Ishikawa (cell line): ENCODE data around the gene NPAT.

Source experiments
- CEBPB ChIP-seq: IDR thresholded peaks from 2 replicates; pipeline ENCODE4 v1.6.1; 2012
- CREB1 ChIP-seq: IDR thresholded peaks from 2 replicates; pipeline ENCODE4 v1.6.1; 2012; ENCODE audit warnings: low read depth
- EGR1 ChIP-seq: IDR thresholded peaks from 2 replicates; pipeline ENCODE4 v1.6.1; 2012
- EP300 ChIP-seq: IDR thresholded peaks from 2 replicates; pipeline ENCODE4 v1.6.1; 2012; ENCODE audit warnings: borderline replicate concordance
- FOXM1 ChIP-seq: IDR thresholded peaks from 2 replicates; pipeline ENCODE4 v1.6.1; 2012; ENCODE audit warnings: low read depth, borderline replicate concordance
- NFIC ChIP-seq: IDR thresholded peaks from 2 replicates; pipeline ENCODE4 v1.6.1; 2012
- RAD21 ChIP-seq: IDR thresholded peaks from 2 replicates; pipeline ENCODE4 v1.6.1; 2012; ENCODE audit warnings: low read depth
- TAF1 ChIP-seq: IDR thresholded peaks from 2 replicates; pipeline ENCODE4 v1.6.1; 2012; ENCODE audit warnings: low read depth, mild to moderate bottlenecking
- TCF12 ChIP-seq: IDR thresholded peaks from 2 replicates; pipeline ENCODE4 v1.6.1; 2012; ENCODE audit warnings: low read depth
- TEAD4 ChIP-seq: IDR thresholded peaks from 2 replicates; pipeline ENCODE4 v1.6.1; 2012
- USF1 ChIP-seq: IDR thresholded peaks from 2 replicates; pipeline ENCODE4 v1.6.1; 2012
- YY1 ChIP-seq: IDR thresholded peaks from 2 replicates; pipeline ENCODE4 v1.6.1; 2012; ENCODE audit warnings: low read depth
- ZBTB7A ChIP-seq: IDR thresholded peaks from 2 replicates; pipeline ENCODE4 v1.6.1; 2012; ENCODE audit warnings: low read depth
- TF ChIP-seq, protein P1 (sequence below): IDR thresholded peaks from 2 replicates; pipeline ENCODE4 v1.6.1; 2012
- TF ChIP-seq, protein P2 (sequence below): IDR thresholded peaks from 2 replicates; pipeline ENCODE4 v1.6.1; 2012; ENCODE audit warnings: low read depth, mild to moderate bottlenecking

The NPAT gene

GRCh38 chr11:108218455-108218854, 4.0 kb downstream of the NPAT start:
- TF ChIP-seq CREB1 (no peak), YY1 (no peak), ZBTB7A (no peak), USF1 (no peak), CEBPB (no peak), TCF12 (no peak), EGR1 (no peak)
- TF ChIP-seq, protein P1, sequence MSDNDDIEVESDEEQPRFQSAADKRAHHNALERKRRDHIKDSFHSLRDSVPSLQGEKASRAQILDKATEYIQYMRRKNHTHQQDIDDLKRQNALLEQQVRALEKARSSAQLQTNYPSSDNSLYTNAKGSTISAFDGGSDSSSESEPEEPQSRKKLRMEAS: no peak

DNA sequence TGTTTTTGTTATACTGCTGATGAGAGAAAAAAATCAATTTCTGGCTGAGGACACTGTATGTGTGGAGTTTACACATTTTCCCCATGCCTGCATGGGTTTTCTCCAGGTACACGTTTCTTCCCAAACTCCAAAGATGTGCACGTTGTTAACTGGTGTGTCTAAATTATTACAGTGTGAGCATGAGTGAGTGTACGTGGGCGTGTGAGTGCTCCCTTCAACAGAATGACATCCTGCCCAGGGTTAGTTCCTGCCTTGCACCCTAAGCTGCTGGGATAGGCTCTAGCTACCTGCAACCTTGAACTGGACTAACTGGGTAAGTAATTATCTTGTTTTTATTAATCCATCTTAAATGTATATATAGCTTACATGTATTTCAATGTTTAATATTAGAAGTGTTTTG, 5.5 kb downstream of the NPAT start:
- TF ChIP-seq USF1 (no peak), TAF1 (no peak), FOXM1 (no peak), TCF12 (no peak), EP300 (no peak), EGR1 (no peak), TEAD4 (no peak)

DNA sequence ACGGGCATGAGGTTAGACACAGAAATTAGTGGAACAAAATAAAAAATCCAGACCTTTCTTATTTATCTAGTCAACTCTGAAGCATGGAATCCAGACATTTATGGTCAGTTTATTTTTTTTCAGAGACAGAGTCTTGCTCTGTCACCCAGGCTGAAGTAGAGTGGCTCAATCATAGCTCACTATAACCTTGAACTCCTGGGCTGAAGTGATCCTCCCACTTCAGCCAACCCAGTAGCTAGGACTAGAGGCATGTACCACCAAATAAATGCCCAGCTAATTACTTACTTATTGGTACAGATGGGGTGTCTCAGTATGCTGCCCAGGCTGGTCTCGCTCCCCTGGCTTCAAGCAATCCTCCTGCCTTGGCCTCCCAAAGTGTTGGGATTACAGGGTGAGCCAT, 8.7 kb downstream of the NPAT start:
- TF ChIP-seq TAF1 (no peak), ZBTB7A (no peak), YY1 (no peak), EGR1 (no peak), USF1 (no peak), RAD21 (no peak), TCF12 (no peak), NFIC (no peak), CREB1 (no peak), TEAD4 (no peak), EP300 (no peak), FOXM1 (no peak), CEBPB (no peak)
- TF ChIP-seq, protein P2, sequence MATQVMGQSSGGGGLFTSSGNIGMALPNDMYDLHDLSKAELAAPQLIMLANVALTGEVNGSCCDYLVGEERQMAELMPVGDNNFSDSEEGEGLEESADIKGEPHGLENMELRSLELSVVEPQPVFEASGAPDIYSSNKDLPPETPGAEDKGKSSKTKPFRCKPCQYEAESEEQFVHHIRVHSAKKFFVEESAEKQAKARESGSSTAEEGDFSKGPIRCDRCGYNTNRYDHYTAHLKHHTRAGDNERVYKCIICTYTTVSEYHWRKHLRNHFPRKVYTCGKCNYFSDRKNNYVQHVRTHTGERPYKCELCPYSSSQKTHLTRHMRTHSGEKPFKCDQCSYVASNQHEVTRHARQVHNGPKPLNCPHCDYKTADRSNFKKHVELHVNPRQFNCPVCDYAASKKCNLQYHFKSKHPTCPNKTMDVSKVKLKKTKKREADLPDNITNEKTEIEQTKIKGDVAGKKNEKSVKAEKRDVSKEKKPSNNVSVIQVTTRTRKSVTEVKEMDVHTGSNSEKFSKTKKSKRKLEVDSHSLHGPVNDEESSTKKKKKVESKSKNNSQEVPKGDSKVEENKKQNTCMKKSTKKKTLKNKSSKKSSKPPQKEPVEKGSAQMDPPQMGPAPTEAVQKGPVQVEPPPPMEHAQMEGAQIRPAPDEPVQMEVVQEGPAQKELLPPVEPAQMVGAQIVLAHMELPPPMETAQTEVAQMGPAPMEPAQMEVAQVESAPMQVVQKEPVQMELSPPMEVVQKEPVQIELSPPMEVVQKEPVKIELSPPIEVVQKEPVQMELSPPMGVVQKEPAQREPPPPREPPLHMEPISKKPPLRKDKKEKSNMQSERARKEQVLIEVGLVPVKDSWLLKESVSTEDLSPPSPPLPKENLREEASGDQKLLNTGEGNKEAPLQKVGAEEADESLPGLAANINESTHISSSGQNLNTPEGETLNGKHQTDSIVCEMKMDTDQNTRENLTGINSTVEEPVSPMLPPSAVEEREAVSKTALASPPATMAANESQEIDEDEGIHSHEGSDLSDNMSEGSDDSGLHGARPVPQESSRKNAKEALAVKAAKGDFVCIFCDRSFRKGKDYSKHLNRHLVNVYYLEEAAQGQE: no peak
- TF ChIP-seq, protein P1: no peak

GRCh38 chr11:108210441-108210840, 12.0 kb downstream of the NPAT start:
- TF ChIP-seq, protein P2: no peak
- no peak for TF ChIP-seq NFIC
- no peak for TF ChIP-seq TEAD4
- no peak for TF ChIP-seq CEBPB
- no peak for TF ChIP-seq CREB1
- no peak for TF ChIP-seq FOXM1
- TF ChIP-seq ZBTB7A: no peak
- TF ChIP-seq TAF1: no peak
- no peak for TF ChIP-seq YY1
- no peak for TF ChIP-seq EP300
- TF ChIP-seq EGR1: no peak
- no peak for TF ChIP-seq RAD21
- TF ChIP-seq TCF12: no peak
- TF ChIP-seq USF1: no peak
- TF ChIP-seq, protein P1: no peak

DNA sequence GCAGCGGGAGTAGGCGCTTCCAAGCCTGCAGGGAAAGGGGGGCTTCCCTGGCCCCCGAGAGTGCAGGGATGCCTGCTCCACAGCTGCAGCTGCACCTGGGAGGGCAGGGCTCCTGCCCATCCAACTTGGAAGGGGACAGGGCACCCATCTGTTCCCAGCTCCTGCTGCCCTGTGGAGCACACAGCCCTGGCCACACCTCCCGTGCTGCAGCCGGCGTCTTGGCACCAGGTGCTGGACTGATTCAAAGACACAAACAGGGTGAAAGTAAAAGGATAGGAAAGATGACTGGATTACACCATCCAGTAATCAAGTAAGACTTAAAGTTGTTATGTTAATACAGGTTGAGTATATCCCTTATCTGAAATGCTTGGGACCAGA, 14.8 kb downstream of the NPAT start:
- TF ChIP-seq EGR1: no peak
- no peak for TF ChIP-seq TCF12
- TF ChIP-seq TAF1: no peak
- TF ChIP-seq, protein P1: no peak
- TF ChIP-seq EP300: no peak
- TF ChIP-seq USF1: no peak
- no peak for TF ChIP-seq CREB1
- TF ChIP-seq RAD21: no peak
- no peak for TF ChIP-seq NFIC
- TF ChIP-seq, protein P2: no peak
- TF ChIP-seq CEBPB: no peak
- TF ChIP-seq YY1: no peak
- no peak for TF ChIP-seq TEAD4
- TF ChIP-seq ZBTB7A: no peak
- TF ChIP-seq FOXM1: no peak
